SK-N-SH (cell line): ENCODE results near the gene TRPC6. TPM values are rescaled to one million over a fixed set of nuclear protein-coding genes. Genes with fewer than 3 reads are reported as not detected.

Source experiments
- CTCF ChIA-PET: fragments of 300-600, 350-600 bp; formaldehyde crosslinking; extraction: SDS; loops from one replicate; lab custom pipeline; 2021; lab: Yijun Ruan, JAX
- POLR2A ChIA-PET: fragments of 350-600 bp; sonication (Branson Sonifier 250); formaldehyde crosslinking; extraction: SDS; loops from one replicate; lab custom pipeline; 2020; ENCODE audit warnings: antibody characterized with exemption, inconsistent platforms; lab: Yijun Ruan, JAX
- DNase-seq: peaks from one replicate; pipeline ENCODE4 v3.0.0; 2012
- H2AFZ ChIP-seq: fragments of 200-600 bp; sonication (generic); 2 replicates; pipeline ENCODE4 v1.8.1; 2016; ENCODE audit warnings: antibody characterized with exemption, mild to moderate bottlenecking, low read depth
- H3F3A ChIP-seq: fragments of 200-600 bp; sonication (generic); replicated peaks from 2 replicates; pipeline ENCODE3; 2016; ENCODE audit warnings: antibody characterized with exemption, mild to moderate bottlenecking; ENCODE audit not compliant: insufficient read depth
- H3K27ac ChIP-seq, 2 experiments: fragments of 200-500 bp in 1 of 2; fragments of 200-600 bp in 1 of 2; sonication (Bioruptor generic) in 1 of 2; sonication (generic), shearing (Covaris generic) in 1 of 2; 2 replicates each; pipeline versions ENCODE4 v1.5.1 to v1.6.1; 2014 to 2016; ENCODE audit warnings: low read depth in 2 of 2, inconsistent platforms in 1 of 2, low read length in 1 of 2, mild to moderate bottlenecking in 1 of 2, mixed read lengths in 1 of 2
- H3K27me3 ChIP-seq: fragments of 200-600 bp; sonication (generic), shearing (Covaris generic); 2 replicates; pipeline ENCODE4 v1.6.1; 2016; ENCODE audit warnings: mixed run types; ENCODE audit not compliant: insufficient read depth
- H3K36me3 ChIP-seq, 2 experiments: fragments of 200-500 bp in 1 of 2; fragments of 200-600 bp in 1 of 2; sonication (Bioruptor generic) in 1 of 2; sonication (generic) in 1 of 2; replicated peaks in 1 of 2; 2 replicates each; pipeline versions ENCODE3 to v1.5.1; 2014 to 2016; ENCODE audit warnings: low read length in 1 of 2, mild to moderate bottlenecking in 1 of 2; ENCODE audit not compliant: insufficient read depth in 2 of 2, control insufficient read depth in 1 of 2
- H3K4me1 ChIP-seq, 2 experiments: fragments of 200-500 bp in 1 of 2; fragments of 200-600 bp in 1 of 2; sonication (Bioruptor generic) in 1 of 2; sonication (generic), shearing (Covaris generic) in 1 of 2; 2 replicates each; pipeline versions ENCODE4 v1.5.1 to v1.6.1; 2014 to 2016; ENCODE audit warnings: low read depth in 1 of 2, low read length in 1 of 2, mixed run types in 1 of 2; ENCODE audit not compliant: insufficient read depth in 2 of 2, control insufficient read depth in 1 of 2
- H3K4me2 ChIP-seq: fragments of 200-600 bp; sonication (generic), shearing (Covaris generic); 2 replicates; pipeline ENCODE4 v1.6.1; 2017; ENCODE audit warnings: mixed run types
- H3K4me3 ChIP-seq, 2 experiments: fragments of 200-500 bp in 1 of 2; fragments of 200-600 bp in 1 of 2; sonication (Bioruptor generic) in 1 of 2; sonication (generic), shearing (Covaris generic) in 1 of 2; 2 replicates each; pipeline versions ENCODE4 v1.5.1 to v1.8.1; 2014 to 2016; ENCODE audit warnings: low read depth in 2 of 2, inconsistent platforms in 1 of 2, low read length in 1 of 2, mild to moderate bottlenecking in 1 of 2, mixed read lengths in 1 of 2, moderate library complexity in 1 of 2
- H3K79me2 ChIP-seq: fragments of 200-600 bp; sonication (generic); 2 replicates; pipeline ENCODE4 v1.8.1; 2017; ENCODE audit warnings: mild to moderate bottlenecking; ENCODE audit not compliant: insufficient read depth
- H3K9ac ChIP-seq: fragments of 200-600 bp; sonication (generic); 2 replicates; pipeline ENCODE4 v1.6.1; 2017; ENCODE audit warnings: mixed run types
- H3K9me2 ChIP-seq: fragments of 200-600 bp; sonication (generic); 2 replicates; pipeline ENCODE4 v1.6.1; 2017; ENCODE audit warnings: mixed run types
- H3K9me3 ChIP-seq: fragments of 200-600 bp; sonication (generic); 2 replicates; pipeline ENCODE4 v1.6.1; 2017; ENCODE audit warnings: mixed run types, mild to moderate bottlenecking, moderate library complexity
- H4K20me1 ChIP-seq: fragments of 200-600 bp; sonication (generic); 2 replicates; pipeline ENCODE4 v1.6.1; 2017; ENCODE audit warnings: mild to moderate bottlenecking, mixed run types; ENCODE audit not compliant: insufficient read depth
- CHD2 ChIP-seq: fragments of 150-350 bp; IDR thresholded peaks from 2 replicates; pipeline ENCODE4 v1.6.1; 2018; ENCODE audit warnings: low read length; ENCODE audit not compliant: partially characterized antibody
- CTCF ChIP-seq: fragments of 200-600 bp; sonication (generic); IDR thresholded peaks from 2 replicates; pipeline ENCODE4 v1.6.1; 2017; ENCODE audit warnings: antibody characterized with exemption, mild to moderate bottlenecking, moderate library complexity
- ELF1 ChIP-seq: IDR thresholded peaks from 2 replicates; pipeline ENCODE4 v1.4.0; 2012
- EZH2phosphoT487 ChIP-seq: fragments of 200-600 bp; sonication (generic); IDR thresholded peaks from 2 replicates; pipeline ENCODE4 v1.6.1; 2017; ENCODE audit warnings: low read depth, mixed run types, mild to moderate bottlenecking, antibody characterized with exemption, moderate library complexity, borderline replicate concordance
- FOSL2 ChIP-seq: IDR thresholded peaks from 2 replicates; pipeline ENCODE4 v1.4.0; 2012; ENCODE audit warnings: low read depth, mild to moderate bottlenecking, moderate library complexity, borderline replicate concordance
- FOXM1 ChIP-seq: IDR thresholded peaks from 2 replicates; pipeline ENCODE4 v1.4.0; 2012; ENCODE audit warnings: low read depth, mild to moderate bottlenecking
- GABPA ChIP-seq: IDR thresholded peaks from 2 replicates; pipeline ENCODE4 v1.4.0; 2012; ENCODE audit warnings: low read depth, mild to moderate bottlenecking
- MAX ChIP-seq: IDR thresholded peaks from 2 replicates; pipeline ENCODE4 v1.4.0; 2012; ENCODE audit warnings: low read depth
- NFIC ChIP-seq: IDR thresholded peaks from 2 replicates; pipeline ENCODE4 v1.4.0; 2012; ENCODE audit warnings: borderline replicate concordance
- PBX3 ChIP-seq: IDR thresholded peaks from 2 replicates; pipeline ENCODE4; 2012
- RAD21 ChIP-seq: IDR thresholded peaks from 2 replicates; pipeline ENCODE4 v1.6.1; 2012; ENCODE audit warnings: mild to moderate bottlenecking, low read length
- RXRA ChIP-seq: IDR thresholded peaks from 2 replicates; pipeline ENCODE4 v1.4.0; 2012; ENCODE audit warnings: low read depth, mild to moderate bottlenecking, borderline replicate concordance
- SIN3A ChIP-seq: IDR thresholded peaks from 2 replicates; pipeline ENCODE4 v1.6.1; 2012; ENCODE audit warnings: low read depth, mild to moderate bottlenecking, low read length, moderate library complexity, borderline replicate concordance
- SMC3 ChIP-seq: IDR thresholded peaks from 2 replicates; pipeline ENCODE4 v1.6.1; 2012; ENCODE audit warnings: low read depth, low read length, improper control_type of control experiment
- TAF1 ChIP-seq: IDR thresholded peaks from 2 replicates; pipeline ENCODE4 v1.6.1; 2012; ENCODE audit warnings: low read depth, mild to moderate bottlenecking, low read length, moderate library complexity, borderline replicate concordance
- YY1 ChIP-seq: IDR thresholded peaks from 2 replicates; pipeline ENCODE4 v1.4.0; 2012; ENCODE audit warnings: low read depth, mild to moderate bottlenecking
- WGBS: methylation state at CpG from one replicate; pipeline ENCODE4 v1.1.6; 2017; ENCODE audit warnings: low lambda C conversion rate; 5-methylcytosine and 5-hydroxymethylcytosine counted together
- polyA plus RNA-seq, 3 experiments: library from polyadenylated mRNA; depleted of rRNA; stranded (reverse); fragments of >200 nt; gene quantifications; 2 replicates each; pipeline ENCODE4 v1.2.3, GENCODE V29; 2012
- TF ChIP-seq, protein P1 (sequence below): IDR thresholded peaks from 2 replicates; pipeline ENCODE4 v1.6.1; 2012; ENCODE audit warnings: mild to moderate bottlenecking, low read depth, low read length, moderate library complexity
- TF ChIP-seq, protein P2 (sequence below): IDR thresholded peaks from 2 replicates; pipeline ENCODE4 v1.4.0; 2012; ENCODE audit warnings: low read depth, borderline replicate concordance

The TRPC6 gene
- polyA plus RNA-seq, 1 of the 3 experiments (the other 2 are of a cell fraction): not detected

GRCh38 chr11:101459020-101459419 is 124.8 kb downstream of the TRPC6 start:
- WGBS: 4% methylated on average over 5 of the region's 5 CpGs

GRCh38 chr11:101458161-101458560 is 125.6 kb downstream of the TRPC6 start:
- Histone ChIP-seq H3K79me2 (no peaks in the 10 kb centered on the region), H3K4me2 (no peak overlapping the region), H3K4me3 (no peak overlapping the region), H3K9me2 (no peaks in the 10 kb centered on the region), H3K36me3 (no peaks in the 10 kb centered on the region), H3F3A (peaks cover 8% of the 10 kb centered on the region), H3K9ac (no peak overlapping the region), H3K4me1 (no peaks in the 10 kb centered on the region), H4K20me1 (no peaks in the 10 kb centered on the region), H2AFZ (no peak overlapping the region), H3K27ac (no peak overlapping the region), H3K27me3 (peaks cover 3% of the 10 kb centered on the region; the same call in 1 of the 2 replicates), H3K9me3 (no peaks in the 10 kb centered on the region)
- POLR2A ChIA-PET: no interaction called here
- CTCF ChIA-PET: interaction anchor here (1.3 to 1.7 kb wide), 3 partner anchors 8 to 389 kb away, joined by 4 to 8 read pairs (median 7); no protein-coding TSS in a partner anchor
- WGBS: 18% methylated on average over 3 of the region's 3 CpGs
- no peak for DNase-seq
- no peak for TF ChIP-seq CTCF
- no peak for TF ChIP-seq SIN3A
- TF ChIP-seq, protein P1, sequence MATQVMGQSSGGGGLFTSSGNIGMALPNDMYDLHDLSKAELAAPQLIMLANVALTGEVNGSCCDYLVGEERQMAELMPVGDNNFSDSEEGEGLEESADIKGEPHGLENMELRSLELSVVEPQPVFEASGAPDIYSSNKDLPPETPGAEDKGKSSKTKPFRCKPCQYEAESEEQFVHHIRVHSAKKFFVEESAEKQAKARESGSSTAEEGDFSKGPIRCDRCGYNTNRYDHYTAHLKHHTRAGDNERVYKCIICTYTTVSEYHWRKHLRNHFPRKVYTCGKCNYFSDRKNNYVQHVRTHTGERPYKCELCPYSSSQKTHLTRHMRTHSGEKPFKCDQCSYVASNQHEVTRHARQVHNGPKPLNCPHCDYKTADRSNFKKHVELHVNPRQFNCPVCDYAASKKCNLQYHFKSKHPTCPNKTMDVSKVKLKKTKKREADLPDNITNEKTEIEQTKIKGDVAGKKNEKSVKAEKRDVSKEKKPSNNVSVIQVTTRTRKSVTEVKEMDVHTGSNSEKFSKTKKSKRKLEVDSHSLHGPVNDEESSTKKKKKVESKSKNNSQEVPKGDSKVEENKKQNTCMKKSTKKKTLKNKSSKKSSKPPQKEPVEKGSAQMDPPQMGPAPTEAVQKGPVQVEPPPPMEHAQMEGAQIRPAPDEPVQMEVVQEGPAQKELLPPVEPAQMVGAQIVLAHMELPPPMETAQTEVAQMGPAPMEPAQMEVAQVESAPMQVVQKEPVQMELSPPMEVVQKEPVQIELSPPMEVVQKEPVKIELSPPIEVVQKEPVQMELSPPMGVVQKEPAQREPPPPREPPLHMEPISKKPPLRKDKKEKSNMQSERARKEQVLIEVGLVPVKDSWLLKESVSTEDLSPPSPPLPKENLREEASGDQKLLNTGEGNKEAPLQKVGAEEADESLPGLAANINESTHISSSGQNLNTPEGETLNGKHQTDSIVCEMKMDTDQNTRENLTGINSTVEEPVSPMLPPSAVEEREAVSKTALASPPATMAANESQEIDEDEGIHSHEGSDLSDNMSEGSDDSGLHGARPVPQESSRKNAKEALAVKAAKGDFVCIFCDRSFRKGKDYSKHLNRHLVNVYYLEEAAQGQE: no peak
- TF ChIP-seq FOXM1: no peak
- TF ChIP-seq PBX3: no peak
- TF ChIP-seq ELF1: no peak
- TF ChIP-seq NFIC: no peak
- TF ChIP-seq TAF1: no peak
- TF ChIP-seq RAD21: no peak
- TF ChIP-seq FOSL2: no peak
- TF ChIP-seq CHD2: no peak
- TF ChIP-seq RXRA: no peak
- no peak for TF ChIP-seq YY1
- TF ChIP-seq MAX: no peak
- TF ChIP-seq GABPA: no peak

More at GRCh38 chr11:101459020-101459419, 124.8 kb downstream of the TRPC6 start:
- TF ChIP-seq ELF1 (no peak), EZH2phosphoT487 (no peak), FOXM1 (no peak), MAX (no peak), SMC3 (no peak)
- TF ChIP-seq, protein P2, sequence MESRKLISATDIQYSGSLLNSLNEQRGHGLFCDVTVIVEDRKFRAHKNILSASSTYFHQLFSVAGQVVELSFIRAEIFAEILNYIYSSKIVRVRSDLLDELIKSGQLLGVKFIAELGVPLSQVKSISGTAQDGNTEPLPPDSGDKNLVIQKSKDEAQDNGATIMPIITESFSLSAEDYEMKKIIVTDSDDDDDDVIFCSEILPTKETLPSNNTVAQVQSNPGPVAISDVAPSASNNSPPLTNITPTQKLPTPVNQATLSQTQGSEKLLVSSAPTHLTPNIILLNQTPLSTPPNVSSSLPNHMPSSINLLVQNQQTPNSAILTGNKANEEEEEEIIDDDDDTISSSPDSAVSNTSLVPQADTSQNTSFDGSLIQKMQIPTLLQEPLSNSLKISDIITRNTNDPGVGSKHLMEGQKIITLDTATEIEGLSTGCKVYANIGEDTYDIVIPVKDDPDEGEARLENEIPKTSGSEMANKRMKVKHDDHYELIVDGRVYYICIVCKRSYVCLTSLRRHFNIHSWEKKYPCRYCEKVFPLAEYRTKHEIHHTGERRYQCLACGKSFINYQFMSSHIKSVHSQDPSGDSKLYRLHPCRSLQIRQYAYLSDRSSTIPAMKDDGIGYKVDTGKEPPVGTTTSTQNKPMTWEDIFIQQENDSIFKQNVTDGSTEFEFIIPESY: no peak
- Histone ChIP-seq H3K36me3 (no peaks in the 10 kb centered on the region), H3K9me3 (no peaks in the 10 kb centered on the region), H3K27me3 (peaks cover 3% of the 10 kb centered on the region; the same call in 1 of the 2 replicates), H3F3A (peaks cover 1% of the 10 kb centered on the region), H3K4me1 (no peaks in the 10 kb centered on the region), H3K9ac (no peak overlapping the region), H3K9me2 (no peaks in the 10 kb centered on the region), H3K79me2 (no peaks in the 10 kb centered on the region), H2AFZ (no peak overlapping the region), H3K4me3 (no peak overlapping the region), H4K20me1 (no peaks in the 10 kb centered on the region), H3K4me2 (no peak overlapping the region), H3K27ac (no peak overlapping the region)
- DNase-seq: no peak
- POLR2A ChIA-PET: no interaction called here
- CTCF ChIA-PET: interaction anchor here (1.3 kb wide), 1 partner anchor 10 kb away, joined by 4 read pairs; no protein-coding TSS in a partner anchor
